GM12873 (cell line): Measurements from ENCODE around the gene PITPNC1.

Source experiments
- TF ChIP-seq, protein P1 (sequence below): IDR thresholded peaks from 2 replicates; pipeline ENCODE4 v1.5.1; 2012; ENCODE audit warnings: low read depth, mild to moderate bottlenecking, moderate library complexity, low read length, control low read depth; ENCODE audit not compliant: insufficient read depth; ENCODE audit errors: missing control alignments

Gene PITPNC1

DNA sequence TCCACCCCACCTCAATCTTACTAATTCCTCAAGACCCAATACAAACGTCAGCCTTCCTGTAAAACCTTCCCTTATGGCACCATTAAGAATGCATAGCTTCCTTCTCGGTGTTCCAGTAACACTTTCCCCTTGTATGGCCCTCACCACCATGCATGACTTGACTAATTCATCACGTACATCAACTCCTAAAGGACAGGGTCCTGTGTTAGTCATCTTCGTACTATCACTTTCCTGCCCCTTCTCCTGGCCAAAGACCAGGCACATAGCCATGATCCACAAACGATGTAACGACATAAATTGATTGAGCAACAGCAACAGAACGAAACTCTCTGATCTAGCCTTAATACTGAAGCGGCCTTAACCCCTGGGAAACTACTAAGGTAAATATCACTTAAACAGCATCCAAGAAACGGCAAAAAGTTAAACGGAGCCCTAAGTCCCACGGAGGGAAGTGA lies 11.3 kb upstream of the PITPNC1 start:
- TF ChIP-seq, protein P1, sequence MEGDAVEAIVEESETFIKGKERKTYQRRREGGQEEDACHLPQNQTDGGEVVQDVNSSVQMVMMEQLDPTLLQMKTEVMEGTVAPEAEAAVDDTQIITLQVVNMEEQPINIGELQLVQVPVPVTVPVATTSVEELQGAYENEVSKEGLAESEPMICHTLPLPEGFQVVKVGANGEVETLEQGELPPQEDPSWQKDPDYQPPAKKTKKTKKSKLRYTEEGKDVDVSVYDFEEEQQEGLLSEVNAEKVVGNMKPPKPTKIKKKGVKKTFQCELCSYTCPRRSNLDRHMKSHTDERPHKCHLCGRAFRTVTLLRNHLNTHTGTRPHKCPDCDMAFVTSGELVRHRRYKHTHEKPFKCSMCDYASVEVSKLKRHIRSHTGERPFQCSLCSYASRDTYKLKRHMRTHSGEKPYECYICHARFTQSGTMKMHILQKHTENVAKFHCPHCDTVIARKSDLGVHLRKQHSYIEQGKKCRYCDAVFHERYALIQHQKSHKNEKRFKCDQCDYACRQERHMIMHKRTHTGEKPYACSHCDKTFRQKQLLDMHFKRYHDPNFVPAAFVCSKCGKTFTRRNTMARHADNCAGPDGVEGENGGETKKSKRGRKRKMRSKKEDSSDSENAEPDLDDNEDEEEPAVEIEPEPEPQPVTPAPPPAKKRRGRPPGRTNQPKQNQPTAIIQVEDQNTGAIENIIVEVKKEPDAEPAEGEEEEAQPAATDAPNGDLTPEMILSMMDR: no peak

DNA sequence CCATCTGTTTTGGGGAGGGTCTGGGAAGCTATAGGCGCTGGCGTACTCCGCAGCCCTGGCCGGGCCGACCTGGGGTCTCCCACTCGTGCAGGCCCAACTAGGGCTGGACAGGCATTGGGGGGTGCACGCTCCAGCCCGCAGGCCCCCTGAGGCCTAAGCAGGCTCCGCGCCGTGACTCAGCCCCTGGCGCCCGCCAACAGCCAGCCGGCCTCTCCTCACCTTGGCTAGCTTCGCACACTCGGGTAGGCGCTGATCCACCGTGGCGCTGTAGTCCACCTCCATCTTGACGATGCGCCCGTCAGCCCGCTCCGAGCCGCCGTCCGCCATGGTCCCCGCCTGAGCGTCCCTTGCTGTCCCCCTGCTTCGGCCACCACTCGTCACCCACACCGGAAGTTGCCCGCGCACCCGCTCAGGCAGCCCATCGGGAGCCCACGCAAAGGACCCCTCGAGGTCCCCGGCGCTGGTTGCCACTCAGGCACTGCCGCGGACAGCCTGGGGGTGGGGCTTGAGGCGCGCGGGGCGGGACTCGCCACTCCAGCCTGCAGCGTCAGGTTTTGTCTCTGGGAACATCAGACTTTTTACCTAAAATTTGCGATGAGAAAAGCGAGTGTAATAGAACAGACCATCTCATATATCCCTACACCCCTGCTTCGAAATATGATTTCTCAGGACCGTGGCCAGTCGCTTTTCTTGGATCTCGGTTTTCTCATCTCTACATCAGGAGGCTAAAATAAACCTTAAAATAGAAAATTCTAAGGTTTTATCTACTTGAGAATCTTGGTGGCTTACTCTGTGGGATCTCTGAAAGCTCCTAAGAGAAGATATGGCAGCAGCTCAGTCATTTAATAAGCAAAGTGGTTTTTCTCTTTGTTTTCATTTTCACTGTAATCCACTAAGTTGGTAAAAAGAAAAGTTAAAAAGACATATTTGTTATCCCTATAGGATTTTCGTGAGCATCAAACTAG lies 10.6 kb upstream of the PITPNC1 start, which contains the start of gene PSMD12:
PSMD12 (minus strand) TSS at position 385 of the 965 bp plus-strand sequence; CDS start at position 327, 58 bp downstream.
- TF ChIP-seq, protein P1: no peak

DNA sequence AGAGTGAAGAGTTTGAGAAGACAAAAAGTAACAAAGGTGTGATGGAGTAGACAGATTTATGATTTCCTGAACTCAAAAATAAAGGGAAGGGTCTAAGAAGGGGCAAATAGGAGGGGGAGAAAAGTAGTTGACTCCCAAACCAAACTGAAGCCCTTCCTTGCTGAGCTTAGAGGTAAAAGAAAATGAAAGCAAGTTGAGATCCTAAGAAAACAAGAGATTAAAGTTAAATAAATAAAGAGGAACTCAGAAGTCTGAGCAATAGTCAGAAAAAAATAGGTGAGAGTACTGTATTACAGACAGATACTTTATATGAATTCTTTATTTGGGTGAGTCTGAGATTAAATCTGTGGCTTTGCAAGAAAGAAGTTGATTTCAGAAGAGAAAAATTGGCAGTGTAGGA lies 7.4 kb upstream of the PITPNC1 start:
- TF ChIP-seq, protein P1: no peak

DNA sequence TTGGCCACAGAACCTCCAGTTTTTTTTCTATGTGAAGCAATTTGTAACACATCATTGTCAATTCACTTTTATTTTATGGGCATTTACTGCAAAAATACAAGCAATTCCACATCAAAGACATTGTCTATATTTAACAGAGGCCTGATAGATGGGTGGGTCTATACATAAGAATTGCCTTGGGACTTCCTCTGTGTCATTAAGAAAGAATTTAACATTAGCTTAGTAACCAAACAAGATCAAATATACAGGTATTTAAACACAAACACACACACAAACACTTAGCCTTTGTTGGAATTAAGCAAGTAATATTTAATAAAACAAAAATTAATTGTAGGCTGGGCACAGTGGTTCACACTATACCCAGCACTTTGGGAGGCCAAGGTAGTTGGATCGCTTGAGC lies 4.3 kb upstream of the PITPNC1 start:
- TF ChIP-seq, protein P1: no peak

DNA sequence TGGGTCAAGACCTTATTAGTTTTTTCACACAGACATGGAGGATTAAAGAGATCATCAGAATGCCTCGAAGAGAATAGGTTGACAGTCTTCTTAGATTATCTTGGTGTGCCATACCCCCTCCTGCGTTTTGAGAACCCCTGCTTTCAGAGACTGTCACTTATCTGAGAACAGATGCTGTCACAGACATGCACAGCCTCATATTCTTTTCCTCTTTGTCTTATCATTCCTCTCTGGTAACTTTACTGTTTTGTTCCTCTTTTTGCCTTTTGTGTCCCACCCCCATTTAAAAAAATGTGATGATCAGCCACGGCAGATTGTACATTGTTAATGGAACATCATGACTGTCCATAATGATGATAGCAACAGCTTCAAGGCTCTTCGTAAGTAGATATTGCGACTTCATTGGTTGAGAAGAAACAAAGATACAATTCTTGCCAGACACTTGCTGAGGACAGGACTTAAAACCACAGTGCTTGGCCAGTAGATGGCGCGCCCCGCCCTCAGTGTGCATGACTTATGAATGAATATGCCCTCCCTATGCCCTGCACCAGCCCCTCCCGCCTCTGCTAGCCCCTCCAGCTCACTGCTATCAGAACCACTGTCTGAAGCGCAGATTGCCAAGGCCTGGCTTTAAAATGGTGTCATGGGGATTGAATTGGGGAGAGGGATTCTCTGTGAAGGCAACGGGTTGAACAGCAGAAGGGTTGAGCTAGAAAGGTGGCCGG lies 2.6 kb upstream of the PITPNC1 start:
- TF ChIP-seq, protein P1: peak; percentile 90

DNA sequence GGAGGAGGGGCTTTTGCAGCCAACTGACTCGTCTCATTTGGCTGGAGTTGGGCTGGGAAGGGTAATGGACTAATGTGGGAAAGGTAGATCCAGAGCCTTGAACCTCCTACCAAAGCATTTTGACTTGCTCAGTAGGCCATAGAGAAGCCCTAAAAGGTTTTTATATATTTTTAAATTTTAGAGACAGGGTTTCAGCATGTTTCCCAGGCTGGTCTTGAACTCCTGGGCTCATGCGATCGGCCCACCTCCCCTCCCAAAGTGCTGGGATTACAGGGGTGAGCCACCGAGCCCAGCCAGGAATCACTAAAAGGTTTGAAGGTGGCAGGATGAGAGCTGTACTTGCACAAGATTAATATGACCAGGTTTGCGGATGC lies 2.0 kb upstream of the PITPNC1 start:
- TF ChIP-seq, protein P1: no peak

DNA sequence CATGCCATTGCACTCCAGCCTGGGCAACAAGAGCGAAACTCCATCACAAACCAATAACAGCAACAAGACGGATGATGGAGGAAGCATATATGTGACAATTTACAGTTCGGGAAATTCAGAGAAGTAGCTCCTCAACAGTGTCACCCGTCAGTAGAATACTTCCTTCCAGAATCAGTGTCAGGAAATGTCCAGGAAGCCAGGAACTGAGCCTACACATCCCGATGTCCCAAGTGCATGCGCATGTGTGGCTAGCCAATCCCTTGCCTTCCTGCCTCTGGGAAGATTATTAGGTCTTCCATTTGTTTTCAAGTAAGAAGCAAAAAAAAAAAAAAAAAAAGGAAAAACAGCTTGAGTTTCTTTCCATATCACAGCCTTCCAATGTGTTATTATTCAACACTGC lies 1.4 kb upstream of the PITPNC1 start:
- TF ChIP-seq, protein P1: no peak
